Liver (tissue), 9 donors: Measurements from ENCODE around the gene SNX13. TPM values are rescaled to one million over a fixed set of nuclear protein-coding genes. Genes with fewer than 3 reads are reported as not detected.

Experiments
- DNase-seq: peaks from one replicate; pipeline ENCODE4 v3.0.0-alpha.2; 2017; ENCODE audit warnings: low spot score
- H3K27ac ChIP-seq, 2 donors: one replicate each; pipeline ENCODE4 v1.7.0; 2013; ENCODE audit warnings: inconsistent platforms in 2 of 2, low read length in 2 of 2, control low read depth in 1 of 2, low read depth in 1 of 2, mild to moderate bottlenecking in 1 of 2
- H3K27me3 ChIP-seq, 4 donors: one replicate each; pipeline versions ENCODE4 v1.6.1 to v1.7.0; 2013; ENCODE audit warnings: low read length in 3 of 4, inconsistent platforms in 1 of 4, mild to moderate bottlenecking in 1 of 4, moderate library complexity in 1 of 4; ENCODE audit not compliant: control insufficient read depth in 4 of 4, insufficient read depth in 4 of 4
- H3K36me3 ChIP-seq, 4 donors: one replicate each; pipeline versions ENCODE4 v1.6.1 to v1.7.0; 2013; ENCODE audit warnings: low read length in 3 of 4, mild to moderate bottlenecking in 3 of 4, low read depth in 1 of 4, moderate library complexity in 1 of 4; ENCODE audit not compliant: control insufficient read depth in 4 of 4, insufficient read depth in 3 of 4
- H3K4me1 ChIP-seq, 4 donors: one replicate each; pipeline versions ENCODE4 v1.6.1 to v1.7.0; 2013; ENCODE audit warnings: low read length in 3 of 4, mild to moderate bottlenecking in 3 of 4, moderate library complexity in 1 of 4; ENCODE audit not compliant: control insufficient read depth in 4 of 4, insufficient read depth in 4 of 4
- H3K4me3 ChIP-seq, 3 donors: one replicate each; pipeline versions ENCODE4 v1.6.1 to v1.7.0; 2013; ENCODE audit warnings: low read length in 3 of 3, control low read depth in 1 of 3, low read depth in 1 of 3, mild to moderate bottlenecking in 1 of 3
- H3K9ac ChIP-seq, 2 donors: one replicate each; pipeline ENCODE4 v1.7.0; 2013; ENCODE audit warnings: low read length in 2 of 2, mild to moderate bottlenecking in 2 of 2, moderate library complexity in 2 of 2, control low read depth in 1 of 2, low read depth in 1 of 2
- H3K9me3 ChIP-seq, 4 donors: one replicate each; pipeline versions ENCODE4 v1.6.1 to v1.7.0; 2013; ENCODE audit warnings: low read length in 3 of 4; ENCODE audit not compliant: control insufficient read depth in 4 of 4
- EGR1 ChIP-seq, 2 donors: IDR thresholded peaks; 2 replicates each; pipeline ENCODE4 v1.6.1; 2016 to 2018; ENCODE audit warnings: antibody characterized with exemption in 2 of 2, low read depth in 2 of 2
- FOXA1 ChIP-seq: IDR thresholded peaks from 2 replicates; pipeline ENCODE4 v1.6.1; 2016; ENCODE audit warnings: antibody characterized with exemption
- FOXA2 ChIP-seq: IDR thresholded peaks from 2 replicates; pipeline ENCODE4 v1.6.1; 2016; ENCODE audit warnings: antibody characterized with exemption
- GABPA ChIP-seq, 2 donors: IDR thresholded peaks in 1 of 2; conservative IDR thresholded peaks in 1 of 2; 2 replicates each; pipeline ENCODE4 v1.6.1; 2016; ENCODE audit warnings: antibody characterized with exemption in 2 of 2, mild to moderate bottlenecking in 1 of 2, moderate library complexity in 1 of 2
- HNF4A ChIP-seq, 2 donors: conservative IDR thresholded peaks; 2 replicates each; pipeline ENCODE4 v1.6.1; 2016; ENCODE audit warnings: antibody characterized with exemption in 2 of 2, mild to moderate bottlenecking in 2 of 2
- HNF4G ChIP-seq: IDR thresholded peaks from 2 replicates; pipeline ENCODE4 v1.6.1; 2016; ENCODE audit warnings: antibody characterized with exemption
- JUND ChIP-seq, 2 donors: IDR thresholded peaks; 2 replicates each; pipeline ENCODE4 v1.6.1; 2016; ENCODE audit warnings: antibody characterized with exemption in 2 of 2
- NR2F2 ChIP-seq: IDR thresholded peaks from 2 replicates; pipeline ENCODE4 v1.6.1; 2016; ENCODE audit warnings: antibody characterized with exemption
- RAD21 ChIP-seq, 2 donors: IDR thresholded peaks; 2 replicates each; pipeline ENCODE4 v1.6.1; 2016; ENCODE audit warnings: antibody characterized with exemption in 2 of 2, mild to moderate bottlenecking in 2 of 2
- RXRA ChIP-seq, 2 donors: IDR thresholded peaks; 2 replicates each; pipeline ENCODE4 v1.6.1; 2017 to 2018; ENCODE audit warnings: antibody characterized with exemption in 2 of 2, mild to moderate bottlenecking in 1 of 2
- SP1 ChIP-seq: IDR thresholded peaks from 2 replicates; pipeline ENCODE4 v1.6.1; 2018; ENCODE audit warnings: antibody characterized with exemption, mild to moderate bottlenecking
- TAF1 ChIP-seq: conservative IDR thresholded peaks from 2 replicates; pipeline ENCODE4 v1.6.1; 2016; ENCODE audit warnings: antibody characterized with exemption, mild to moderate bottlenecking
- YY1 ChIP-seq: IDR thresholded peaks from 2 replicates; pipeline ENCODE4 v1.6.1; 2016; ENCODE audit warnings: antibody characterized with exemption, mild to moderate bottlenecking
- WGBS: extraction: QIAGEN DNeasy Blood & Tissue Kit; methylation state at CpG from one replicate; pipeline ENCODE4 v1.1.7; 2013; 5-methylcytosine and 5-hydroxymethylcytosine counted together
- polyA plus RNA-seq, 2 donors: library from polyadenylated mRNA; stranded (reverse) in 1 of 2; unstranded in 1 of 2; fragments of 200-250 nt in 1 of 2; fragments of >200 nt in 1 of 2; fragmentation: Nextera tagmentation in 1 of 2; extraction: Ambion mirVana in 1 of 2; gene quantifications; one replicate each; pipeline versions ENCODE4 v1.2.1 to v1.2.3, GENCODE V29; 2013 to 2015
- total RNA-seq, 2 donors: library from RNA; depleted of rRNA; stranded (reverse); fragments of >200 nt; gene quantifications; one replicate each; pipeline ENCODE4 v1.2.3, GENCODE V29; 2014
- TF ChIP-seq, protein P1 (sequence below): IDR thresholded peaks from 2 replicates; pipeline ENCODE4 v1.6.1; 2016; ENCODE audit warnings: antibody characterized with exemption
- TF ChIP-seq, protein P2 (sequence below): IDR thresholded peaks from 2 replicates; pipeline ENCODE4 v1.6.1; 2016; ENCODE audit warnings: antibody characterized with exemption, mild to moderate bottlenecking
- TF ChIP-seq, protein P3 (sequence below): IDR thresholded peaks from 2 replicates; pipeline ENCODE4 v1.6.1; 2016; ENCODE audit warnings: antibody characterized with exemption
- TF ChIP-seq, protein P4 (sequence below): IDR thresholded peaks from 2 replicates; pipeline ENCODE4 v1.6.1; 2016; ENCODE audit warnings: antibody characterized with exemption
- TF ChIP-seq, protein P5 (sequence below): fragments of 150-350 bp; IDR thresholded peaks from 2 replicates; pipeline ENCODE4 v1.5.1; 2017; ENCODE audit warnings: improper control_type of control experiment, low read depth, low read length; ENCODE audit not compliant: missing input control
- donor health status: healthy.
- donor health status: healthy.
- donor health status: healthy.
- donor health status: healthy.
- donor health status: healthy.

SNX13 gene
- total and polyA plus RNA-seq, 4 donors: 5.4 to 28.1 (median 14.0) TPM

DNA sequence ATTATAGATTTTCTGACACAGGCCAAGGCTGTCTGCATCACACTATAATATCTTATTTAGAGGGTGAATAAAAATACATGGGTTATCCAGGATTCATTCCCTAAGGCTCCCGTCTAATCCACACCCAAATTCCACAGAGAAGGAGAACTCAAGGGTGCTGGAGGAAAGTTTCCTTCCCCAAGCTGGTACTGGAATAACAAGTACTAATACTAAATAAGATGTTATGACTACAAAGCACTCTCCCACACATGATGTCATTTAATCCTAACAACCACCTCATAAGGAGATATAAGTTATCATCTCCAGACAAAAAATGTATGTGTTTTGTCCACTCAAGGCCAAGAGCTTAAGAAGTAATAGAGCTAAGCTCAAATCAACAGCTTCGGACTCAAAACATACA lies 53.0 kb downstream of the SNX13 start:
- no peak for DNase-seq
- Histone ChIP-seq H3K9me3 (no peaks in the 10 kb centered on the region), H3K27me3 (no peaks in the 10 kb centered on the region), H3K27ac (no peak overlapping the region), H3K4me1 (no peaks in the 10 kb centered on the region), H3K36me3 (peaks cover 1 to 25% (median 6%) of the 10 kb centered on the region in 4 donors), H3K9ac (no peak overlapping the region), H3K4me3 (no peak overlapping the region)
- WGBS: 97% methylated on average over 2 of the region's 2 CpGs
- TF ChIP-seq RXRA (IDR thresholded peaks at IDR 0.05): no peak
- TF ChIP-seq FOXA2: no peak
- TF ChIP-seq, protein P1, sequence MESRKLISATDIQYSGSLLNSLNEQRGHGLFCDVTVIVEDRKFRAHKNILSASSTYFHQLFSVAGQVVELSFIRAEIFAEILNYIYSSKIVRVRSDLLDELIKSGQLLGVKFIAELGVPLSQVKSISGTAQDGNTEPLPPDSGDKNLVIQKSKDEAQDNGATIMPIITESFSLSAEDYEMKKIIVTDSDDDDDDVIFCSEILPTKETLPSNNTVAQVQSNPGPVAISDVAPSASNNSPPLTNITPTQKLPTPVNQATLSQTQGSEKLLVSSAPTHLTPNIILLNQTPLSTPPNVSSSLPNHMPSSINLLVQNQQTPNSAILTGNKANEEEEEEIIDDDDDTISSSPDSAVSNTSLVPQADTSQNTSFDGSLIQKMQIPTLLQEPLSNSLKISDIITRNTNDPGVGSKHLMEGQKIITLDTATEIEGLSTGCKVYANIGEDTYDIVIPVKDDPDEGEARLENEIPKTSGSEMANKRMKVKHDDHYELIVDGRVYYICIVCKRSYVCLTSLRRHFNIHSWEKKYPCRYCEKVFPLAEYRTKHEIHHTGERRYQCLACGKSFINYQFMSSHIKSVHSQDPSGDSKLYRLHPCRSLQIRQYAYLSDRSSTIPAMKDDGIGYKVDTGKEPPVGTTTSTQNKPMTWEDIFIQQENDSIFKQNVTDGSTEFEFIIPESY: no peak
- no peak for TF ChIP-seq JUND (IDR thresholded peaks at IDR 0.05)
- TF ChIP-seq, protein P2, sequence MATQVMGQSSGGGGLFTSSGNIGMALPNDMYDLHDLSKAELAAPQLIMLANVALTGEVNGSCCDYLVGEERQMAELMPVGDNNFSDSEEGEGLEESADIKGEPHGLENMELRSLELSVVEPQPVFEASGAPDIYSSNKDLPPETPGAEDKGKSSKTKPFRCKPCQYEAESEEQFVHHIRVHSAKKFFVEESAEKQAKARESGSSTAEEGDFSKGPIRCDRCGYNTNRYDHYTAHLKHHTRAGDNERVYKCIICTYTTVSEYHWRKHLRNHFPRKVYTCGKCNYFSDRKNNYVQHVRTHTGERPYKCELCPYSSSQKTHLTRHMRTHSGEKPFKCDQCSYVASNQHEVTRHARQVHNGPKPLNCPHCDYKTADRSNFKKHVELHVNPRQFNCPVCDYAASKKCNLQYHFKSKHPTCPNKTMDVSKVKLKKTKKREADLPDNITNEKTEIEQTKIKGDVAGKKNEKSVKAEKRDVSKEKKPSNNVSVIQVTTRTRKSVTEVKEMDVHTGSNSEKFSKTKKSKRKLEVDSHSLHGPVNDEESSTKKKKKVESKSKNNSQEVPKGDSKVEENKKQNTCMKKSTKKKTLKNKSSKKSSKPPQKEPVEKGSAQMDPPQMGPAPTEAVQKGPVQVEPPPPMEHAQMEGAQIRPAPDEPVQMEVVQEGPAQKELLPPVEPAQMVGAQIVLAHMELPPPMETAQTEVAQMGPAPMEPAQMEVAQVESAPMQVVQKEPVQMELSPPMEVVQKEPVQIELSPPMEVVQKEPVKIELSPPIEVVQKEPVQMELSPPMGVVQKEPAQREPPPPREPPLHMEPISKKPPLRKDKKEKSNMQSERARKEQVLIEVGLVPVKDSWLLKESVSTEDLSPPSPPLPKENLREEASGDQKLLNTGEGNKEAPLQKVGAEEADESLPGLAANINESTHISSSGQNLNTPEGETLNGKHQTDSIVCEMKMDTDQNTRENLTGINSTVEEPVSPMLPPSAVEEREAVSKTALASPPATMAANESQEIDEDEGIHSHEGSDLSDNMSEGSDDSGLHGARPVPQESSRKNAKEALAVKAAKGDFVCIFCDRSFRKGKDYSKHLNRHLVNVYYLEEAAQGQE: no peak
- TF ChIP-seq YY1: no peak
- no peak for TF ChIP-seq TAF1
- TF ChIP-seq HNF4A (conservative IDR thresholded peaks at IDR 0.05): no peak
- no peak for TF ChIP-seq RAD21 (IDR thresholded peaks at IDR 0.05)
- TF ChIP-seq, protein P3, sequence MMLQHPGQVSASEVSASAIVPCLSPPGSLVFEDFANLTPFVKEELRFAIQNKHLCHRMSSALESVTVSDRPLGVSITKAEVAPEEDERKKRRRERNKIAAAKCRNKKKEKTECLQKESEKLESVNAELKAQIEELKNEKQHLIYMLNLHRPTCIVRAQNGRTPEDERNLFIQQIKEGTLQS: no peak
- TF ChIP-seq FOXA1: no peak
- TF ChIP-seq SP1: no peak
- no peak for TF ChIP-seq GABPA (IDR thresholded peaks at IDR 0.05 in 1 of 2, conservative IDR thresholded peaks at IDR 0.05 in 1 of 2)
- TF ChIP-seq, protein P4, sequence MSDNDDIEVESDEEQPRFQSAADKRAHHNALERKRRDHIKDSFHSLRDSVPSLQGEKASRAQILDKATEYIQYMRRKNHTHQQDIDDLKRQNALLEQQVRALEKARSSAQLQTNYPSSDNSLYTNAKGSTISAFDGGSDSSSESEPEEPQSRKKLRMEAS: no peak
- no peak for TF ChIP-seq EGR1 (IDR thresholded peaks at IDR 0.05; ENCODE audit: low read depth in 2 of 2)
- no peak for TF ChIP-seq HNF4G
- TF ChIP-seq, protein P5, sequence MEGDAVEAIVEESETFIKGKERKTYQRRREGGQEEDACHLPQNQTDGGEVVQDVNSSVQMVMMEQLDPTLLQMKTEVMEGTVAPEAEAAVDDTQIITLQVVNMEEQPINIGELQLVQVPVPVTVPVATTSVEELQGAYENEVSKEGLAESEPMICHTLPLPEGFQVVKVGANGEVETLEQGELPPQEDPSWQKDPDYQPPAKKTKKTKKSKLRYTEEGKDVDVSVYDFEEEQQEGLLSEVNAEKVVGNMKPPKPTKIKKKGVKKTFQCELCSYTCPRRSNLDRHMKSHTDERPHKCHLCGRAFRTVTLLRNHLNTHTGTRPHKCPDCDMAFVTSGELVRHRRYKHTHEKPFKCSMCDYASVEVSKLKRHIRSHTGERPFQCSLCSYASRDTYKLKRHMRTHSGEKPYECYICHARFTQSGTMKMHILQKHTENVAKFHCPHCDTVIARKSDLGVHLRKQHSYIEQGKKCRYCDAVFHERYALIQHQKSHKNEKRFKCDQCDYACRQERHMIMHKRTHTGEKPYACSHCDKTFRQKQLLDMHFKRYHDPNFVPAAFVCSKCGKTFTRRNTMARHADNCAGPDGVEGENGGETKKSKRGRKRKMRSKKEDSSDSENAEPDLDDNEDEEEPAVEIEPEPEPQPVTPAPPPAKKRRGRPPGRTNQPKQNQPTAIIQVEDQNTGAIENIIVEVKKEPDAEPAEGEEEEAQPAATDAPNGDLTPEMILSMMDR: no peak
- TF ChIP-seq NR2F2: no peak
